RWPE2 (cell line): Measurements from ENCODE around the gene AQP2.

Source experiments
- ATAC-seq: fragments of 200-7000 bp; cut with Tn5 transposase; 3 replicates; pipeline ENCODE4 v1.9.1; 2021; ENCODE audit warnings: low read depth
- DNase-seq: peaks from one replicate; pipeline ENCODE4 v3.0.0-alpha.2; 2020; ENCODE audit warnings: low spot score
- H3K27ac ChIP-seq: fragments of 450-650 bp; 2 replicates; pipeline ENCODE4 v1.5.1; 2017; ENCODE audit warnings: mild to moderate bottlenecking; ENCODE audit not compliant: poor library complexity, severe bottlenecking
- H3K27me3 ChIP-seq: fragments of 250-450 bp; sonication (Bioruptor Pico); 2 replicates; pipeline ENCODE4 v1.5.1; 2021; ENCODE audit warnings: mild to moderate bottlenecking, moderate library complexity; ENCODE audit not compliant: insufficient read depth, poor library complexity, severe bottlenecking
- H3K36me3 ChIP-seq: fragments of 250-450 bp; sonication (Bioruptor Pico); 2 replicates; pipeline ENCODE4 v1.5.1; 2020; ENCODE audit warnings: low read depth, mild to moderate bottlenecking, moderate library complexity
- H3K4me1 ChIP-seq: fragments of 250-450 bp; sonication (Bioruptor Pico); 2 replicates; pipeline ENCODE4 v1.5.1; 2021; ENCODE audit warnings: mild to moderate bottlenecking, moderate library complexity; ENCODE audit not compliant: insufficient read depth, poor library complexity, severe bottlenecking
- H3K4me3 ChIP-seq: fragments of 250-450 bp; sonication (Bioruptor Pico); 2 replicates; pipeline ENCODE4 v1.5.1; 2021; ENCODE audit warnings: mild to moderate bottlenecking, moderate library complexity; ENCODE audit not compliant: severe bottlenecking
- H3K9me3 ChIP-seq: fragments of 250-450 bp; sonication (Bioruptor Pico); 2 replicates; pipeline ENCODE4 v1.5.1; 2021; ENCODE audit warnings: mild to moderate bottlenecking, moderate library complexity; ENCODE audit not compliant: severe bottlenecking
- TF ChIP-seq, protein P1 (sequence below): fragments of 450-650 bp; IDR thresholded peaks from one replicate; pipeline ENCODE4 v1.5.1; 2017; ENCODE audit warnings: mild to moderate bottlenecking, moderate library complexity; ENCODE audit not compliant: poor library complexity, severe bottlenecking

The AQP2 gene

DNA sequence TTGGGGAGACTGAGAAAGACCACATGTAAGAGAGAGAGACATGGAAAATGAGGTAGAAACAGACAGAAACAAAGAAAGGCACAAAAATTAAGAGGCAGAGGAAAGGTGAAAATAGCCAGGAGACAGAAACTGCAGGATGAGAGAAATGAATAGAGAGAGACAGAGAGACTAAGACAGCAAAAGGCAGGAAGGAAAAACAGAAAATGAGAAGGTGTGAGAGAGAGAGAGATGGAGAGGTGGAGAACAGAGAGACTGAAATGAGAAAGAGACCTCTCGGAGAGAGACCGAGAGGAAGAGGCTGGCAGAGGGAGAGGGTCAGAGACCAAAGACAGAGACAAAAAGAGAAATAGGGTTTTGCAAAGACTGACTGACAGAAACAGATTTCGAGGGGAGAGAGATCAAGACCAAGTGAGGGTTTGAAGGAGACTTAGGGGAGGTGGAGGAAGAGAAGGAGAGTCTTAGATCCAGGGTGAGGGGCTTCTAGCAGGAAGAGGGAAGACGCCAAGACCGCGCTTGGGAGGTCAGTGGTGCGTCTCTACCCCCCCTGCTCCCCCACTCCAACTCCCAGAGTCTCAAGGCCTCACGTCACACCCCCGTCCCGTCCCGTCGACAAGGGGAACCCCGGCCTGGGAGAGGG lies 10.1 kb downstream of the AQP2 start:
- Histone ChIP-seq H3K27me3 (no peaks in the 10 kb centered on the region), H3K36me3 (no peaks in the 10 kb centered on the region), H3K27ac (no peak overlapping the region), H3K9me3 (no peaks in the 10 kb centered on the region), H3K4me3 (no peak overlapping the region), H3K4me1 (peaks cover 24% of the 10 kb centered on the region)
- no peak for ATAC-seq
- no peak for DNase-seq
- TF ChIP-seq, protein P1, sequence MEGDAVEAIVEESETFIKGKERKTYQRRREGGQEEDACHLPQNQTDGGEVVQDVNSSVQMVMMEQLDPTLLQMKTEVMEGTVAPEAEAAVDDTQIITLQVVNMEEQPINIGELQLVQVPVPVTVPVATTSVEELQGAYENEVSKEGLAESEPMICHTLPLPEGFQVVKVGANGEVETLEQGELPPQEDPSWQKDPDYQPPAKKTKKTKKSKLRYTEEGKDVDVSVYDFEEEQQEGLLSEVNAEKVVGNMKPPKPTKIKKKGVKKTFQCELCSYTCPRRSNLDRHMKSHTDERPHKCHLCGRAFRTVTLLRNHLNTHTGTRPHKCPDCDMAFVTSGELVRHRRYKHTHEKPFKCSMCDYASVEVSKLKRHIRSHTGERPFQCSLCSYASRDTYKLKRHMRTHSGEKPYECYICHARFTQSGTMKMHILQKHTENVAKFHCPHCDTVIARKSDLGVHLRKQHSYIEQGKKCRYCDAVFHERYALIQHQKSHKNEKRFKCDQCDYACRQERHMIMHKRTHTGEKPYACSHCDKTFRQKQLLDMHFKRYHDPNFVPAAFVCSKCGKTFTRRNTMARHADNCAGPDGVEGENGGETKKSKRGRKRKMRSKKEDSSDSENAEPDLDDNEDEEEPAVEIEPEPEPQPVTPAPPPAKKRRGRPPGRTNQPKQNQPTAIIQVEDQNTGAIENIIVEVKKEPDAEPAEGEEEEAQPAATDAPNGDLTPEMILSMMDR = no peak

DNA sequence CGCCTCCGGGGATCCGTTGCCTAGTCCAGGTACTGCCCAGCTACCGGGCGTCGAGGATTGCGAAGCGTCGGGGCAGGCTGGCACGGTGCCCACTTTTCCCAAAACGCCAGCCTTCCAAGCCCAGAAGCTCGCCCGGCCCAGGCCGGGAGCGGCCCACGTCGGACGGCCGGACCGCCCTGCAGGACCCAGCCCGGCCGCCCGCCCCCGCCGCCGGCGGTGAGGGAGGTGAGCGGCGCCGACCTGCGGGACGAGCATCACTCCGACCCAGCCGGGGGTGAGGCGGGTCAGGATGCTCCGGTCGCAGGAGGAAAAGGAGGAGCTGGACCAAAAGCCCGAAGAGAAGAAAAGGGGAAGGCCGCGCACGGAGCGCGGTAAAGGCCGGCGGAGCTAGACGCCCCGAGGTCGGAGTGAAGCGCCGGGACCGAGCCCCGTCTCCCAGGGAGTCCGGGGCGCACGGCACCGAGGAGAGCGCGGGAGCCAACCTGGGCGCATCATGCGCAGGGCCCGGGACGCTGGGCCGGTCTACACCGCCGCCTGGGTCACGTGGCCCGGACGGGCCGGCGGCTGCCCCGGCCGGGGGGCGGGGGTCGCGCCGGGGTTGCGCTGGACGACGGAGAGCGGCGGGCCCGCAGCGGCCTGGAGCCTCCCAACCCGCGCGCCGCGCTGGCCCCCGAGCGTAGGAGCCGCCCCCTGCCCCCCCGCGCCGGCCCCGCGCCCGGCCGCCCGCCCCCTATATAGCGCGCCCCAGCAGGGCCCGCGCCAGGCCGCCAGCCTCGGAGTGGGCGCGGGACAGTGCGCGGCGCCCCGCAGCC lies 10.8 kb downstream of the AQP2 start, which contains the start of gene AQP5:
AQP5 (plus strand) TSS at position 762 of the 812 bp plus-strand sequence. CDS start 146 bp downstream, outside the sequence.
- no peak for DNase-seq
- Histone ChIP-seq H3K27me3 (no peaks in the 10 kb centered on the region), H3K4me3 (no peak within 1 kb of the TSS)

DNA sequence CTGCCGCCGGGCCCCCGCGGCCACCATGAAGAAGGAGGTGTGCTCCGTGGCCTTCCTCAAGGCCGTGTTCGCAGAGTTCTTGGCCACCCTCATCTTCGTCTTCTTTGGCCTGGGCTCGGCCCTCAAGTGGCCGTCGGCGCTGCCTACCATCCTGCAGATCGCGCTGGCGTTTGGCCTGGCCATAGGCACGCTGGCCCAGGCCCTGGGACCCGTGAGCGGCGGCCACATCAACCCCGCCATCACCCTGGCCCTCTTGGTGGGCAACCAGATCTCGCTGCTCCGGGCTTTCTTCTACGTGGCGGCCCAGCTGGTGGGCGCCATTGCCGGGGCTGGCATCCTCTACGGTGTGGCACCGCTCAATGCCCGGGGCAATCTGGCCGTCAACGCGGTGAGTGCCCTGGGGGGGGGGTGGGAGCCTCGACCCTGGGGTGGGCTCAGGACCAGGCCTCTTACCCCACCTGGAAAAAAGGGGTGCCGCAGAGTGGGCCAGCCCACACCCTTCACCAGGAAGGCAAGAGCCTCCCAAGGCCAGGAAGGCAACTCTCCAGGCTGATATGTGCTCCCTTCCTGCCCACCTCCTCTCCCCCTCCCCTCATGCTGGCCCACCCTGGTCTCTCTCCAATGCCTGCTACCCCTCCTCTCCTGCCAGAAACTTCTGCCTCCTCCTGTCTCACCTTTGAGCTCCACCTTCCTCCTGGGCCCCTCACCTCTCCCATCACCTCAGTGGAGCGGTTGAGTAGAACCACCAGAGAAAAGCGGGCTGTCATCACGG lies 11.6 kb downstream of the AQP2 start:
- Histone ChIP-seq H3K4me1 (peaks cover 24% of the 10 kb centered on the region), H3K9me3 (no peaks in the 10 kb centered on the region), H3K27ac (no peak overlapping the region), H3K27me3 (no peaks in the 10 kb centered on the region), H3K36me3 (no peaks in the 10 kb centered on the region), H3K4me3 (no peak overlapping the region)
- DNase-seq = no peak
- ATAC-seq = no peak
- TF ChIP-seq, protein P1 = no peak

More for the DNA sequence above, 10.8 kb downstream of the AQP2 start, which contains the start of gene AQP5:
- peaks cover 24% of the 10 kb centered on the region for H3K4me1 ChIP-seq
- no peaks in the 10 kb centered on the region for H3K9me3 ChIP-seq
- H3K27ac ChIP-seq = no peak within 1 kb of the TSS
- TF ChIP-seq, protein P1 = no peak
- ATAC-seq = no peak
- no peaks in the 10 kb centered on the region for H3K36me3 ChIP-seq

DNA sequence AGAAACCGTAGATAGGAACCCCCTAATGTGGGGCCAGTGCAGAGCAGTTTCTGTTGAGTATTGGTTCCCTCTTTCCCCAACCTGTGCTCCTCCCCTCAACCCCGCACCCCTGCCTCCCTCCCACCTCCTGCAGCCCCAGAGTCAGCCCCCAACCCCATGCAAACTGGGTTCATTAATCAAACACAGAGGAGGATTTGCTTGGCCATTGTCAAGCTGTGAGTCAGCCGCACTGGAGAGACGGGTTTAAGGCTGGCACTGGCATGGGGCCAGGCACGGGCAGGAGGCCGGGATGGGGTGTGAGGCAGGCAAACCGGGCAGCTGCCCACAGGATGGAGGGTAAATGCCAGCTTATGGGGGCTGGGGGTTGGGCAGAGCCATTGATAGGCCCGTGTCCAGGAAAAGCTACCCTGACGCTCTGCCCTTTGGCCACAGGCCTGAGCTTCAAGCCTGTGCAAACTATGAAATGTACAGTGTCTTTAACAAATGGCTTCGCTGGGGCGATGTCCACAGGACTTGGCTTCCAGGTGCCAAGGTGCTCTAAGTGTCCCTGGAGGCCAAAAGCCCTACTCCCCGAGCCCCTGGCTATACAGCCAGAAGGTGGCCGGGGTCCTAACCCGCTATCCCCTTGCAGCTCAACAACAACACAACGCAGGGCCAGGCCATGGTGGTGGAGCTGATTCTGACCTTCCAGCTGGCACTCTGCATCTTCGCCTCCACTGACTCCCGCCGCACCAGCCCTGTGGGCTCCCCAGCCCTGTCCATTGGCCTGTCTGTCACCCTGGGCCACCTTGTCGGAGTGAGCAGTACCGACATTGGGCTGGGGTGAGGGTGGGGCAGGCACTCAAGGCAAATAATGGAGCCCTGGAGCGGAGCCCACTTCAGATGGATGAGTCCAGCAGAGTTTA lies 12.6 kb downstream of the AQP2 start:
- H3K27ac ChIP-seq = no peak overlapping the region
- H3K27me3 ChIP-seq = no peaks in the 10 kb centered on the region
- peak; percentile 91 for DNase-seq
- TF ChIP-seq, protein P1 = no peak
- H3K9me3 ChIP-seq = no peaks in the 10 kb centered on the region
- no peak overlapping the region for H3K4me3 ChIP-seq
- no peaks in the 10 kb centered on the region for H3K36me3 ChIP-seq
- peak; percentile 69 for ATAC-seq
- peaks cover 24% of the 10 kb centered on the region for H3K4me1 ChIP-seq
